ENCODE results near the gene RAB34.

RAB34 gene, protein sequence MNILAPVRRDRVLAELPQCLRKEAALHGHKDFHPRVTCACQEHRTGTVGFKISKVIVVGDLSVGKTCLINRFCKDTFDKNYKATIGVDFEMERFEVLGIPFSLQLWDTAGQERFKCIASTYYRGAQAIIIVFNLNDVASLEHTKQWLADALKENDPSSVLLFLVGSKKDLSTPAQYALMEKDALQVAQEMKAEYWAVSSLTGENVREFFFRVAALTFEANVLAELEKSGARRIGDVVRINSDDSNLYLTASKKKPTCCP

GRCh38 chr17:28717578-28718332 is at the start of gene RAB34:
RAB34 (minus strand) TSS chr17:28717868; CDS start chr17:28717266, 602 bp downstream.
- Histone ChIP-seq H3K27ac (ENCODE audit: low read depth, low read length) (no peak within 1 kb of the TSS), H3K4me3 (ENCODE audit: insufficient read depth, low read length, poor library complexity, severe bottlenecking) (no peak within 1 kb of the TSS), H3K4me2 (ENCODE audit: low read depth, low read length, poor library complexity, severe bottlenecking) (peak within 1 kb of the TSS; percentile 97), H3K9ac (ENCODE audit: low read length) (no peak within 1 kb of the TSS), H2AFZ (ENCODE audit: low read depth, low read length, severe bottlenecking) (no peak within 1 kb of the TSS), H3K27me3 (ENCODE audit: low read length) (no peaks in the 10 kb centered on the region), H3K9me3 (ENCODE audit: insufficient read depth, low read length) (no peaks in the 10 kb centered on the region), H3K36me3 (ENCODE audit: low read length) (peaks cover 16% of the 10 kb centered on the region), H3F3A (ENCODE audit: insufficient read depth) (peaks cover 27% of the 10 kb centered on the region), H4K20me1 (ENCODE audit: low read depth, low read length) (0 out of 2 replicates have a peak, but pooled peaks cover 4% of the 10 kb centered on the region), H3K9me2 (replicated peaks; ENCODE audit: insufficient read depth, low read length) (no peaks in the 10 kb centered on the region), H3K79me2 (ENCODE audit: insufficient read depth, low read length) (peaks cover 30% of the 10 kb centered on the region)
- TF ChIP-seq, protein P1, sequence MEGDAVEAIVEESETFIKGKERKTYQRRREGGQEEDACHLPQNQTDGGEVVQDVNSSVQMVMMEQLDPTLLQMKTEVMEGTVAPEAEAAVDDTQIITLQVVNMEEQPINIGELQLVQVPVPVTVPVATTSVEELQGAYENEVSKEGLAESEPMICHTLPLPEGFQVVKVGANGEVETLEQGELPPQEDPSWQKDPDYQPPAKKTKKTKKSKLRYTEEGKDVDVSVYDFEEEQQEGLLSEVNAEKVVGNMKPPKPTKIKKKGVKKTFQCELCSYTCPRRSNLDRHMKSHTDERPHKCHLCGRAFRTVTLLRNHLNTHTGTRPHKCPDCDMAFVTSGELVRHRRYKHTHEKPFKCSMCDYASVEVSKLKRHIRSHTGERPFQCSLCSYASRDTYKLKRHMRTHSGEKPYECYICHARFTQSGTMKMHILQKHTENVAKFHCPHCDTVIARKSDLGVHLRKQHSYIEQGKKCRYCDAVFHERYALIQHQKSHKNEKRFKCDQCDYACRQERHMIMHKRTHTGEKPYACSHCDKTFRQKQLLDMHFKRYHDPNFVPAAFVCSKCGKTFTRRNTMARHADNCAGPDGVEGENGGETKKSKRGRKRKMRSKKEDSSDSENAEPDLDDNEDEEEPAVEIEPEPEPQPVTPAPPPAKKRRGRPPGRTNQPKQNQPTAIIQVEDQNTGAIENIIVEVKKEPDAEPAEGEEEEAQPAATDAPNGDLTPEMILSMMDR (IDR thresholded peaks at IDR 0.05; ENCODE audit: insufficient read depth, low read length, poor library complexity, severe bottlenecking): no peak
- TF ChIP-seq EZH2phosphoT487 (conservative IDR thresholded peaks at IDR 0.05; ENCODE audit: low read length): no peak

DNA sequence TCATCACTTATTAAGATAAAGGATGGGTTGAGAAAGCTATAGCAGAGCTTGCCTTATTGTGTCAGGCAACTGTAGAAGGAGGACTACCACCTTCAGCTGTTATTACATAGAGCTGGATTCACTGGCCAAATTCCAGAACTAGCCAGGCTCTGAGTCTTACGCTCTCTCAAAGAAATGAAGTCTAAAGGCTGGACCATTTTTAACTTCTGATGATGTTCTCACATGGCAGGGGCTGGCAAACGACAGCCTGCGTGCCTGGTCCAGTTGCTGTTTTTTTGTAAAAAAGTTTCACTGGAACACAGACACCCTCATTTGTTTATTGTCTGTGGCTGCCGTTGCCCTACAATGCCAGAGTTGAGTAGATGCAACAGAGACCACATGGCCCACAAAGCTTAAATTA is 47.4 kb upstream of the RAB34 start:
- H4K20me1 ChIP-seq (ENCODE audit: low read depth, low read length): no peaks in the 10 kb centered on the region
- H3K27me3 ChIP-seq (ENCODE audit: low read length): no peaks in the 10 kb centered on the region
- H3K4me2 ChIP-seq (ENCODE audit: low read depth, low read length, poor library complexity, severe bottlenecking): no peak overlapping the region
- H3K4me3 ChIP-seq (ENCODE audit: insufficient read depth, low read length, poor library complexity, severe bottlenecking): no peak overlapping the region
- no peaks in the 10 kb centered on the region for H3K36me3 ChIP-seq (ENCODE audit: low read length)
- TF ChIP-seq EZH2phosphoT487 (conservative IDR thresholded peaks at IDR 0.05; ENCODE audit: low read length): no peak
- TF ChIP-seq, protein P1 (IDR thresholded peaks at IDR 0.05; ENCODE audit: insufficient read depth, low read length, poor library complexity, severe bottlenecking): no peak
- no peaks in the 10 kb centered on the region for H3K9me2 ChIP-seq (replicated peaks; ENCODE audit: insufficient read depth, low read length)
- H3F3A ChIP-seq (ENCODE audit: insufficient read depth): 0 out of 2 replicates have a peak, but pooled peaks cover 12% of the 10 kb centered on the region
- peaks cover 15% of the 10 kb centered on the region; the same call in 1 of the 2 replicates for H3K79me2 ChIP-seq (ENCODE audit: insufficient read depth, low read length)
- H3K9me3 ChIP-seq (ENCODE audit: insufficient read depth, low read length): no peaks in the 10 kb centered on the region
- no peak overlapping the region for H3K27ac ChIP-seq (ENCODE audit: low read depth, low read length)
- no peak overlapping the region for H2AFZ ChIP-seq (ENCODE audit: low read depth, low read length, severe bottlenecking)
- H3K9ac ChIP-seq (ENCODE audit: low read length): no peak overlapping the region

DNA sequence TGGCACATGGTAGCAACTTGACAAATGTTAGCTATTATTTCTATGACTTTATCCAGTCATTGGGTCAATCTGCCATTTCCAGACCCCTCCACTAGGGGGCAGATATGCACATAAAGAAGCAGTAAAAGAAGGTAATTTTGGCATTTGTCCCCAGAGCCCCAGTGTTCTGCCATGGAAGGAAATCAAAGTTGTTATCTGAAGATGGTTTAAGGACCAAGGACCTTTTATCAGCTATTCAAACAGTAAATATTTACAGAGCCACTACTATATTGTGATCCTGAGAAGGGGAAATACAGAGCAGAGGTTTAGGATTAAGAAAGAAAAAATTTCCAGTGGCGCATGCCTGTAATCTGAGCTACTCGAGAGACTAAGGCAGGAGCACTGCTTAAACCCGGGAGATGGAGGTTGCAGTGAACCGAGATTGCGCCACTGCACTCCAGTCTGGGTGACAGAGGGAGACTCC is 46.2 kb upstream of the RAB34 start:
- 0 out of 2 replicates have a peak, but pooled peaks cover 12% of the 10 kb centered on the region for H3F3A ChIP-seq (ENCODE audit: insufficient read depth)
- H3K9me3 ChIP-seq (ENCODE audit: insufficient read depth, low read length): no peaks in the 10 kb centered on the region
- H3K27me3 ChIP-seq (ENCODE audit: low read length): no peaks in the 10 kb centered on the region
- no peaks in the 10 kb centered on the region for H3K36me3 ChIP-seq (ENCODE audit: low read length)
- H3K4me3 ChIP-seq (ENCODE audit: insufficient read depth, low read length, poor library complexity, severe bottlenecking): no peak overlapping the region
- H3K9ac ChIP-seq (ENCODE audit: low read length): no peak overlapping the region
- H3K4me2 ChIP-seq (ENCODE audit: low read depth, low read length, poor library complexity, severe bottlenecking): no peak overlapping the region
- H4K20me1 ChIP-seq (ENCODE audit: low read depth, low read length): no peaks in the 10 kb centered on the region
- no peak overlapping the region for H3K27ac ChIP-seq (ENCODE audit: low read depth, low read length)
- H3K79me2 ChIP-seq (ENCODE audit: insufficient read depth, low read length): peaks cover 11% of the 10 kb centered on the region; the same call in 1 of the 2 replicates
- no peak for TF ChIP-seq EZH2phosphoT487 (conservative IDR thresholded peaks at IDR 0.05; ENCODE audit: low read length)
- TF ChIP-seq, protein P1 (IDR thresholded peaks at IDR 0.05; ENCODE audit: insufficient read depth, low read length, poor library complexity, severe bottlenecking): peak; percentile 96
- H3K9me2 ChIP-seq (replicated peaks; ENCODE audit: insufficient read depth, low read length): no peaks in the 10 kb centered on the region
- H2AFZ ChIP-seq (ENCODE audit: low read depth, low read length, severe bottlenecking): no peak overlapping the region

Measured in SU-DHL-6 (cell line).